ENCODE measurements around the gene CD47. TPM values are rescaled to one million over a fixed set of nuclear protein-coding genes. Genes with fewer than 3 reads are reported as not detected.
A peak's percentile ranks its signal among the peaks of the same experiment; 100 is the strongest.

Gene CD47
- 190 and 342 TPM in 2 replicates for total RNA-seq

DNA sequence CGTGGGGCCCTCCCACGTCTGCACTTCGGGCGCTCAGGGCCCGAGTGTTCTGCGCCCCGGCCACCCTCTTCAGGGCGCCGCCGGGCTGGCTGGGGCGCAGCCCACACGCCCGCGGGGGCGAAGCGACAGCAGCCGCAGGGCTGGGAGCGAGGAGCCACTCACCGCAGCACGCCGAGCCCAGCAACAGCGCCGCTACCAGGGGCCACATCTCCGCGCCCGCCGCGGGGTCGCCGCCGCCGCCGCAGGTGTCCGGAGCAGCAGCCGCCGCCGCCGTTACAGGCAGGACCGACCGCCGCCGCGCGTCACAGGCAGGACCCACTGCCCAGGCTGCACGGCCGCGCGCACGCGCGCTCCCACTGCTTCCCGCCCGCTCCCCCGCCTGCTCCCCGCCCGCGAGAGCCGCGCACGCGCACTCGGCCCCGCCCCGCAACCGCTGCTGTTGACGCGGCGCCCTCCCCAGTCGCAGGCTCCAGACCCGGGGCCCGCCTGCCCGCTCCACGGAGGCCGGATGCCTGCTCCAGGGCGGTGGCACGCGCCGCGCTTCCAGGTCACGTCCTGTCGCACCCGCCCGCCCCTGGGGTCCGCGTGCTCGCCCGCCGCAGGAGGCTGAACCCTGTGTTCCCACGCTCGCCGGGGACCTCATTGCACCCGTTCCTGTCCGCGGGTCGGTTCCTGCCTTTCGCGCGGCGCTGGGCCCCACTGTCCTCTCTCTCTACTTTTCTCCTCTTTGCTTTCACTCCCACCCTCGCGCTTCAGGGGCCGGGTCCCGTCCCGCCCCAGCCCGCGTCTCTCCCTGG lies at the start of gene CD47:
TSS of gene CD47 (minus strand) at position 331 of the 797 bp plus-strand sequence. CDS start at position 208, 123 bp downstream.
- peak; percentile 54 for DNase-seq (ENCODE audit: low read depth)

DNA sequence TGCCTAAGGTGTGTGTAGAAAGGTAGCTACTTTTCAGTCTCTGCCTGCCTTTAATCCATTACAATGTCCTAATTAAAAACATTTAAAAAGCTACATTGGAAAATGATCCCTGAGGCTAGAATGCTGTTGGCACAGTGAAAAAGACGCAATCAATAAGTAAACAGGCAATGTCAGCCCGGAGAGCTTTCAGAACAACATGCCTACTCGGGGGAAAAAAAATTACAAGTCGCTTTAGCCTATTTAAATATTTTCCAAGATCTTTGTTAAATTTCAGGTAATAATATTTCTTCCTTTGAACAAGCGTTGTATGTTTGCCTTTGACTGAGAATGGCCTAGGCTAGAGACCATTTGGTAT lies 46.6 kb upstream of the CD47 start:
- peak; percentile 33 for DNase-seq (ENCODE audit: low read depth)

- DNase-seq (ENCODE audit: low read depth): no peak
Measured at GRCh38 chr3:108136561-108137459, 46.0 kb upstream of the CD47 start.

- DNase-seq (ENCODE audit: low read depth): no peak
Measured at GRCh38 chr3:108134555-108134880, 43.7 kb upstream of the CD47 start.

DNA sequence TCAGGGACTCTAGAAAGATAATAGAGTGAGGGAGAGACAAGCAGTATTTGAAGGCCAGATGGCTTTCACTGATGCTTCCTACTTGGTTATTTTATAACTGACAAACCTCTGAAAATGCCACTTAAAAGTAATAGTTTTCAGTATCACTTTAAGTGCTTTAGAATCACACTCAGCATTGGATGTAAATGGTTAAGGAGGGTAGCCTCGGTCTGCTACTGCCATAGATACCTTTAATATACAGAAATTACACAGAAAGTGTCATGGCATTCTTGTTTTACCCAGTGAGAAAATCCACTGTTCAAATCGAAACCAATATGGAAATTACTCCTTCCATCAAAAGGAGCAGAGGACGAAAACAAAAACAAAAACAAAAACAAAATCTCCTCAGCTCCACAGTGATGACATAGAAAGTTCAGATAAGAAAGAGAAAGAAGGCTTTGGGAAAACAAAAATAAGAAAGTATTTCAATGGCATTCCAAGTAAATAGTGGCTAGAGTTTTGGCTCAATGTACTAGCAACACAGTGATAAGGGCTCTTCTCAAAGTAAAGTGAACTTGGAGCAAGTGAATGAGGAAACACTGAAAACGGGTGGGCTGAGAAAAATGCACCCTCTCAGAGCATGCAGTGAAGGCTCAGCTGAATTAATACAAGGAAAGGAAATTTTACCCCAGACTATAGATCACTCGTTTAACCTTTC lies 43.2 kb upstream of the CD47 start:
- DNase-seq (ENCODE audit: low read depth): no peak

GRCh38 chr3:108133048-108133369 lies 42.2 kb upstream of the CD47 start:
- no peak for DNase-seq (ENCODE audit: low read depth)

GRCh38 chr3:108131475-108132134 lies 40.8 kb upstream of the CD47 start:
- no peak for DNase-seq (ENCODE audit: low read depth)

DNA sequence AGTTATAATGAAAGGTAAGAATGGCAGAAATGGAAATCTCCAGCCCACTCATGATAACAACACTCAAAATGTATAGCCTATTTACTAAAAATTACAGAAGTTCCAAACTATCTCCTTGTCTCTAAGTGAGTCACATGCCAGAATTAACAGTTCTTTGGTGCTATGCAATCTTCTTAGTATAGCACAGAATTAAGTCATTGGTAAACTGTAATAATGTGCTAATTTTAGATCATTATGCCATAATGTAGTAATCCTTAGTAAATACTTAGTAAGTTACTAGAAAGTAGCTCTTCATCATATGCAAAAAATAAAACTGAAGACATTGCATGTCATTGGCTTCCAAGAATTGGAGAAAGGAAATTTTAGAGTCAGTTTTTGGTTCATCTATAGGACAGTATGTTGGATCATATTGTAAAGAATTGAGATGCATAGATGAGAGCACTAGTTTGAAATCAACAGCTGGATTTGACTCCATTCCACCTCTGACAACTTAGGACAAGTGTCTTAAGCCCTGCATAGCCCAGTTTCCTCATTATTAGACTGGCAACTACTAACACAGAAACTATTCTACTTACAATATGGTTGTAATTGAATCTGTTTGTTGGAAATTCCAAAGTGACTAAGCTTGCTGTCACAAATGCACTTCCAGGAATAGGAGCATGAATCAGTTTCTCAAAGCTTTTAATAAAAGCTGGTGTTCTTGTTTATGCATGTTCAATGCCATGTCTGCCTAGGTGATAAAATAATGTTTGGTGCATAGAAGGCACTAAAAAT lies 40.1 kb upstream of the CD47 start:
- peak; percentile 98 for DNase-seq (ENCODE audit: low read depth)

GRCh38 chr3:108130236-108130635 lies 39.4 kb upstream of the CD47 start:
- no peak for DNase-seq (ENCODE audit: low read depth)

DNA sequence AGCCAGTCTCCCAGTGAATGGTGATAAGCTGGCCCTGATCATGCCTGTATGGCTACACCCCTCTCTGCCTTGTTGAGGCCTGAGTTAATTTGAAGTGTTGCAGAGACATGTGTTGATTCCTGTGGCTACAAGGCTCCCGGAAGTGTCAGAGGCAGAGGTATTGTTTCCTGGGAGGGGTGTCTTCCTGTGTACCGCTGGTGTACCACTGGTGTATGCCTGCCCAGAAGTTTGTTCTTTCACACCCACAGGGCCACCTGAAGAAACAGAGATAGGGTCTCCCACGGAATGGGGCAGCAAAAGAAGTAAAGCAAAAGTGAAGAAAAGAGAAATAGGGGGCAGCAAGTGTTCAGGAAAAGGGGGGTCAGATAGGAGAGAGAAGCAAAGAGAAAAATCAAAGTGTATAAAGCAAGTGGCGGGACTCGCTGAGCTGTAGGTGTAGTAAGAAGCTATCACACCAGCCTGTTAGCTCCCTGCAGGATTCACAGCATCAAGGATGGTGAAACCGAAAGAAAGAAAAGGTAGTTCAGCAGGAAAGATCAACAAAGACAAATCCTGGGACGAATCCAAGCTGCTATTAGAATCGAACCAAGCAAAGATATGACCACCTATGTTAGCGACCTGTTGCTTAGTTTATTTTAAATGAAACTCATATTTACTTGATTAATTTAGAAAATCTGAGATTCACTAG lies 36.6 kb upstream of the CD47 start:
- no peak for DNase-seq (ENCODE audit: low read depth)

GRCh38 chr3:108126348-108126747 lies 35.5 kb upstream of the CD47 start:
- DNase-seq (ENCODE audit: low read depth): no peak

GRCh38 chr3:108125550-108126071 lies 34.8 kb upstream of the CD47 start:
- no peak for DNase-seq (ENCODE audit: low read depth)

DNA sequence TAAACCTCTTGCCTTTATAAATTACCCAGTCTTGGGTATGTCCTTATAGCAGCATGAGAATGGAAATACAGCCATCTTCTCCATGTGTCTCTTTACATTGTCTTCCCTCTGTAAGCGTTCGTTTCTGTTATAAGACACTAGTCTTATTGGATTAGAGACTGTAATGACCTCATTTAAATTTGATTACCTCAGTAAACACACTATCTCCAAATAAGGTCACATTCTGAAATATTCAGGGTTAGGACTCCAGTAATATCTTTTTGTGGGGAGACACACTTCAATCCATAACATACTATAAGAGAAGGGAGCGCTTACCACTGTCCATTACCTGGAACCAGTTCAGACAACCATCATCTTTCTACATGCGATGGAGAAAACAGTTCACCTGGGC lies 34.3 kb upstream of the CD47 start:
- no peak for DNase-seq (ENCODE audit: low read depth)

GRCh38 chr3:108124337-108125152 lies 33.7 kb upstream of the CD47 start:
- peak; percentile 15 for DNase-seq (ENCODE audit: low read depth)

GRCh38 chr3:108123326-108123725 lies 32.5 kb upstream of the CD47 start:
- DNase-seq (ENCODE audit: low read depth): no peak

- DNase-seq (ENCODE audit: low read depth): no peak
Measured at GRCh38 chr3:108122276-108122675, 31.4 kb upstream of the CD47 start.

DNA sequence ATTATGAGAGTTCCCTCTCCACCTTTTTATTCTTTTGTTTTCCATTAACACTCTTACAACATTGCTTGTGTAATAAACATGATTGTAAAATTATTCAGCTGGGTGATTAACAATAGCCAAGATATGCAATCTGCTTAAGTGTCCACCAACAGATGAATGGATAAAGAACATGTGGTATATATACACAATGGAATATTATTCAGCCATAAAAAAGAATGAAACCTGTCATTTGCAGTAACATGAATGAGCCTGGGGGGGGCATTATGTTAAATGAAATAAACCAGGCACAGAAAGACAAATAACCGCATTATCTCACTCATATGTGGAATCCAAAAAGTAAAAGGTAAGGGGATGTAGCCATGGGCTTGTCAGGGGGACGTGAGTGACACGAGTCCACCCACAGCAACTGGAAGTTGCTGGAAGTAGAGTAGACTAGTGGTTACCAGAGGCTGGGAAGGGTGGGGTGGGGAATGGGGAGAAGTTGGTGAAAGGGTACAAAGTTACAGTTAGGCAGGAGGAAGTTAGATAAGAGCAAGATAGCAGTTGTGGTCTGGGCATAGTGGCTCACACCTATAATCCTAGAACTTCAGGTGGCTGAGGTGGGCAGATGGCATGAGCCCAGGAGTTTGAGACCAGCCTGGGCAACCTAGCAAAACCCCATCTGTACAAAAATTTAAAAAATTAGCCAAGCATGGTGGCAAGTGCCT lies 28.7 kb upstream of the CD47 start:
- DNase-seq (ENCODE audit: low read depth): no peak

DNA sequence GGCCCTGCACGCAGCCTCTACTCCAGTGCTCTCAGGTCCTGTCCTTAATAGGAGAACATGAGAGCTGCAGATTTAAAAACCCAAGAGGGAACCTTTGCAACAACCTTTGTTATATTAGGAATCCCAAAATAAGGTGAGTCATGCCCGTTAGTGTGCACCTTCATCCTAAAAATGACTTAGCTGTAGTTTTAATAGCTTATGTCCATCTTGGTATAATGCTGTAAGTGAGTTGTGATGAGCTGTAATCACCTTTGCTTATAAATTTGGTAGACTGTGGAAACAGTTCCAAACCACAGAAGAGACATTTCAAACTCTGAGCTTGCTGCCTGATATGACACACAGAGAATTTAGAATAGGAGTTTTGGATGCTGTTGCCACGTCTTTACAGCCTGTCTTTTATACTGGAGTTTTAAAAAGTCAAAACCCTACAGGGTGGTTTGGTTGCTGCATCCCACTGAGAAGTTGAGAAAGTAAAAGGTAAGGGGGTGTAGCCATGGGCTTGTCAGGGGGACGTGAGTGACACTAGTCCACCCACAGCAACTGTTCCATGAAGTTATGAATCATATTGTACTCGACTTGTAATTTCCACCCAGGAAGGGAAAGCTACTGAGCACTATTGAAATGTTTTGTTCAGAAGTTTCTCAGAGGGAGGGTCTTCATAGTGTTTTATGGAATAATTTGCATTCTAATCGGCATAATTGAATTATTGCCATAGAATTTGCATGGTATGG lies 27.4 kb upstream of the CD47 start:
- no peak for DNase-seq (ENCODE audit: low read depth)
